ENCODE results near the gene CMTM2. TPM values are rescaled to one million over a fixed set of nuclear protein-coding genes. Genes with fewer than 3 reads are reported as not detected.

Gene CMTM2
- total RNA-seq, 1 experiment from 2014 or later, result not detected

DNA sequence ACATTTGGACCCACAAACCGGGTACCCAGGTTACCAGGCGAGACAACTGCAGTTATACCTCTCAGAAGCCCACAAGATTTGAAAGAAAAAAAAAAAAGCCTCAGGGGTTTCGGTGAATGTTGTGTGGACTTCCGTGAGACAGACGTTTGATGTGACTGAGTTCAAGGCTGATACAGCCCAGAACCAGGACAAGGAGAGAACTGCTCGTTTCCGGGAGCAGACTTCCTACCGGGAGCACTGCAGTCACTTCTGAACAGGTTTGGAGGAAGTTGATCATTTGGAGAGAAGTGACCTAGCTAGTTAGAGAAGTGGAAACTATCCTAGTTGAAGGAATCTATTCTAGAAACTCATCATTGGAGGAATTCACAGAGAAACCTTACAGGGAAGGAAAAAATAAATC lies 26.0 kb upstream of the CMTM2 start:
- DNase-seq (ENCODE audit: low read depth, low spot score) (no peak), ATAC-seq (no peak)
- in situ Hi-C loops (cut with HindIII; ENCODE audit: low pct_unique_long_range_greater_than_20kb, low sequenced_read_pairs) (no loop called here), intact Hi-C loops (cut with micrococcal nuclease; ENCODE audit: unreplicated experiment) (no loop called here)
- ChIA-PET CTCF (no interaction called here), POLR2A (no interaction called here)
- peak overlapping the region; percentile 96 for H3K27ac ChIP-seq (ENCODE audit: low read length)
- peak overlapping the region; percentile 75 to 86 for H3K4me3 ChIP-seq (ENCODE audit: low read depth in 2 of 2, low read length in 2 of 2)
- BruUV-seq (replicated peaks), result no TSS peak
- H3K27me3 ChIP-seq (ENCODE audit: control insufficient read depth, insufficient read depth, low read length), result no peaks in the 10 kb centered on the region
- H3K36me3 ChIP-seq (ENCODE audit: control insufficient read depth, insufficient read depth, low read length), result peaks cover 2% of the 10 kb centered on the region
- no peaks in the 10 kb centered on the region for H3K9me3 ChIP-seq (ENCODE audit: control insufficient read depth, insufficient read depth, low read depth, low read length)
- peaks cover 42% of the 10 kb centered on the region for H3K4me1 ChIP-seq (ENCODE audit: control insufficient read depth, insufficient read depth, low read length)
- TF ChIP-seq SIN3A (IDR thresholded peaks at IDR 0.05; ENCODE audit: borderline replicate concordance, insufficient read depth, low read depth, low read length) (no peak), CTCF (IDR thresholded peaks at IDR 0.05) (no peak), POLR2AphosphoS5 (IDR thresholded peaks at IDR 0.05; ENCODE audit: low read depth, low read length) (no peak)

DNA sequence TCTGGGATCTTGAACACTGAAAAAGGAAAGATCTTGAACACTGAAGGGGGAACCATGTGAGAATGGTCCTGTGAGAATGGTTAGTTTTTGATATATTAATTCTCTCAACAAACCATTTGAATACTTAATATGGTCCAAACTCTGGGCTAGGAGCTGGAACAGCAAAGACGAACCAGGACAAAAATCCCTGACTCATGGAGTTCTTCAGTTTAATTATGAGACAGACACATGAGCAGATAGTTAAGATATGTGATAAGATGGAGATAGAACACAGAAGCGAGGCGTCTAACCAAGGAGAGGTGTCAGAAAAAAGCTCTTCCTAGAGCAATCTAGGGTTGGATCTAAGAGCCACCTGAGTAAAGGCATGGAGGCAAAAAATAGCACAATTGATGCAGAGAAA lies 25.2 kb upstream of the CMTM2 start:
- in situ Hi-C loops (cut with HindIII; ENCODE audit: low pct_unique_long_range_greater_than_20kb, low sequenced_read_pairs), result no loop called here
- TF ChIP-seq TCF7L2 (IDR thresholded peaks at IDR 0.05; ENCODE audit: low read depth, low read length) (no peak), SIN3A (IDR thresholded peaks at IDR 0.05; ENCODE audit: borderline replicate concordance, insufficient read depth, low read depth, low read length) (no peak), POLR2AphosphoS5 (IDR thresholded peaks at IDR 0.05; ENCODE audit: low read depth, low read length) (no peak), CTCF (IDR thresholded peaks at IDR 0.05) (no peak)
- TF ChIP-seq, protein P1, sequence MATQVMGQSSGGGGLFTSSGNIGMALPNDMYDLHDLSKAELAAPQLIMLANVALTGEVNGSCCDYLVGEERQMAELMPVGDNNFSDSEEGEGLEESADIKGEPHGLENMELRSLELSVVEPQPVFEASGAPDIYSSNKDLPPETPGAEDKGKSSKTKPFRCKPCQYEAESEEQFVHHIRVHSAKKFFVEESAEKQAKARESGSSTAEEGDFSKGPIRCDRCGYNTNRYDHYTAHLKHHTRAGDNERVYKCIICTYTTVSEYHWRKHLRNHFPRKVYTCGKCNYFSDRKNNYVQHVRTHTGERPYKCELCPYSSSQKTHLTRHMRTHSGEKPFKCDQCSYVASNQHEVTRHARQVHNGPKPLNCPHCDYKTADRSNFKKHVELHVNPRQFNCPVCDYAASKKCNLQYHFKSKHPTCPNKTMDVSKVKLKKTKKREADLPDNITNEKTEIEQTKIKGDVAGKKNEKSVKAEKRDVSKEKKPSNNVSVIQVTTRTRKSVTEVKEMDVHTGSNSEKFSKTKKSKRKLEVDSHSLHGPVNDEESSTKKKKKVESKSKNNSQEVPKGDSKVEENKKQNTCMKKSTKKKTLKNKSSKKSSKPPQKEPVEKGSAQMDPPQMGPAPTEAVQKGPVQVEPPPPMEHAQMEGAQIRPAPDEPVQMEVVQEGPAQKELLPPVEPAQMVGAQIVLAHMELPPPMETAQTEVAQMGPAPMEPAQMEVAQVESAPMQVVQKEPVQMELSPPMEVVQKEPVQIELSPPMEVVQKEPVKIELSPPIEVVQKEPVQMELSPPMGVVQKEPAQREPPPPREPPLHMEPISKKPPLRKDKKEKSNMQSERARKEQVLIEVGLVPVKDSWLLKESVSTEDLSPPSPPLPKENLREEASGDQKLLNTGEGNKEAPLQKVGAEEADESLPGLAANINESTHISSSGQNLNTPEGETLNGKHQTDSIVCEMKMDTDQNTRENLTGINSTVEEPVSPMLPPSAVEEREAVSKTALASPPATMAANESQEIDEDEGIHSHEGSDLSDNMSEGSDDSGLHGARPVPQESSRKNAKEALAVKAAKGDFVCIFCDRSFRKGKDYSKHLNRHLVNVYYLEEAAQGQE (IDR thresholded peaks at IDR 0.05; ENCODE audit: insufficient read depth in 1 of 2, low read depth in 2 of 2, low read length in 1 of 2), result no peak
- intact Hi-C loops (cut with micrococcal nuclease; ENCODE audit: unreplicated experiment), result no loop called here
- Histone ChIP-seq H3K27me3 (ENCODE audit: control insufficient read depth, insufficient read depth, low read length) (no peaks in the 10 kb centered on the region), H3K36me3 (ENCODE audit: control insufficient read depth, insufficient read depth, low read length) (peaks cover 6% of the 10 kb centered on the region), H3K9me3 (ENCODE audit: control insufficient read depth, insufficient read depth, low read depth, low read length) (no peaks in the 10 kb centered on the region), H3K27ac (ENCODE audit: low read length) (peak overlapping the region; percentile 96; the same call in 1 of the 2 replicates), H3K4me1 (ENCODE audit: control insufficient read depth, insufficient read depth, low read length) (peaks cover 34% of the 10 kb centered on the region), H3K4me3 (ENCODE audit: low read depth in 2 of 2, low read length in 2 of 2) (peak overlapping the region; percentile 75 to 86; a peak in 3 of 4 replicates)
- ATAC-seq (no peak), DNase-seq (ENCODE audit: low read depth, low spot score) (no peak)
- POLR2A ChIA-PET, result no interaction called here
- BruUV-seq (replicated peaks), result no TSS peak
- CTCF ChIA-PET, result no interaction called here

All from Panc1 (cell line).